Heart left ventricle (tissue), 13 donors: ENCODE results near the gene B4GALT2.

Source experiments
- CTCF ChIP-seq, 12 donors: fragments of 200-600 bp; sonication (generic) in 4 of 12; IDR thresholded peaks; one replicate each; pipeline versions ENCODE4 v1.5.0 to v1.8.0; 2018 to 2022; ENCODE audit warnings: antibody characterized with exemption in 12 of 12, mild to moderate bottlenecking in 5 of 12
- POLR2A ChIP-seq, 2 donors: fragments of 450-650 bp; IDR thresholded peaks; one replicate each; pipeline ENCODE4 v1.6.1; 2017; ENCODE audit warnings: antibody characterized with exemption in 2 of 2, mild to moderate bottlenecking in 2 of 2, moderate library complexity in 2 of 2
- donor health status: ischemic (EF 13 %, LVEDD 7.1; RV severe dilation, severe dysfunction).
- donor health status: DM: no; HTN: yes; CAD: no.
- donor health status: DM: no; HTN: no; CAD: no.
- donor health status: ischemic (EF 25% LVEDD 6.9; RV normal size, moderate dysfunction).
- donor health status: ischemic (EF 25% LVEDD 5.7; RV mildly dilated, moderate dysfunction).
- donor health status: ischemic (EF 35%, LVEDD 5.7; RV mildly dilated, moderate dysfunction).
- donor health status: nonischemic (EF 11% LVEDD 7.7; RV severe dilation, severe dysfunction).
- donor health status: DM: yes; HTN: yes; CAD: no.
- donor health status: PGD.
- donor health status: ischemic (EF 29% LVEDD 5.4; RV normal size, mild dysfunction).
- donor health status: nonischemic (EF 23%, LVEDD 6.1; RV moderate dilation, normal function).

- TF ChIP-seq POLR2A (IDR thresholded peaks at IDR 0.05) (no peak), CTCF (IDR thresholded peaks at IDR 0.05) (no peak)
Measured at GRCh38 chr1:43992232-43992995, 13.4 kb downstream of the B4GALT2 start.
